ENCODE data around the gene KCNT1. TPM values are rescaled to one million over a fixed set of nuclear protein-coding genes. Genes with fewer than 3 reads are reported as not detected.
A peak's percentile ranks its signal among the peaks of the same experiment; 100 is the strongest.

Gene KCNT1
- total RNA-seq: not detected

DNA sequence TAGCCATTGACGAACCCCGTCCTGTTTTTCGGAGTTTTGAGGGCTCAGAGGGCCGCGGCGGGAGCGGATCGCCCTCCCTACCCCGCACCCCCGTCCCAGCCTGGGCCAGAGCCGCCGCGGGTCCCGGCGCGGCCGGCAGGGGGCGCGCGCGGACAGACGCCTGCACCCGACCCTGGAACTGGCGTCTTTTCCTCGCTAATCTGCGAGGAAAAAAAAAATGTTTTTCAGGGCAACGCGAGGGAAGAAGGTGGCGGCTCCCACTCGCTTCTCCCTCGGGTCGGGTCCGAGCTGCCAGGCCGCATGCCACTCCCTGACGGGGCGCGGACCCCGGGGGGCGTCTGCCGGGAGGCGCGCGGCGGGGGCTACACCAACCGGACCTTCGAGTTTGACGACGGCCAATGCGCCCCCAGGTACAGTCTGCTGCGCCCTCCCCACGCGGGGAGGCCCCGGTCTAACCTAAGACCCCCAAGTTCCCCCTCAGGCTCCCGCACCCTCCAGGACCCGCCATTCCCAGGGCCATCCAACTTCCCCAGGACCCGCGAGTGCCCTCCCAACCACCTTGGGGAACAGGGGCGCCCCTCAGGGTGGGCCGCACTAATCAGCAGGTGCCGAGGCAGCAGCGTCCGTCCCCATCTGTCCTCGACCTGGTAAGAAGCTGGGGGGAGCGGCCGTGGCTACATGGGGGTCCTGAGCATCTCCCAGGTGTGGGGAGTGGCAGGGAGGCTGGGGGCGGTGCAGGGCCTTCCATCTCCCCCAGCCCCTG lies at the start of gene KCNT1:
Gene KCNT1, plus strand, starts transcription at position 227 of the 763 bp plus-strand sequence. Its CDS starts 74 bp downstream, at position 301.
- Histone ChIP-seq H3K4me3 (peak within 1 kb of the TSS; percentile 31), H3K27ac (no peak within 1 kb of the TSS), H3K27me3 (peaks cover 10% of the 10 kb centered on the region), H3K36me3 (no peaks in the 10 kb centered on the region), H3K9me3 (no peaks in the 10 kb centered on the region), H3K4me1 (peaks cover 6 to 7% of the 10 kb centered on the region in 2 donors)
- peak; percentile 41 to 72 (median 64) for TF ChIP-seq CTCF (IDR thresholded peaks at IDR 0.05)
- DNase-seq (ENCODE audit: low spot score in 2 of 2): no peak
- intact Hi-C loops (cut with DNase I): no loop called here

GRCh38 chr9:135655317-135655716 lies 46.7 kb upstream of the KCNT1 start:
- H3K4me1 ChIP-seq: no peaks in the 10 kb centered on the region
- no peak for DNase-seq (ENCODE audit: low spot score in 2 of 2)
- no peak overlapping the region for H3K27ac ChIP-seq
- intact Hi-C loops (cut with DNase I): no loop called here
- H3K9me3 ChIP-seq: no peaks in the 10 kb centered on the region
- no peaks in the 10 kb centered on the region for H3K36me3 ChIP-seq
- no peak for TF ChIP-seq CTCF (IDR thresholded peaks at IDR 0.05)
- no peak overlapping the region for H3K4me3 ChIP-seq
- no peaks in the 10 kb centered on the region for H3K27me3 ChIP-seq

GRCh38 chr9:135657416-135657815 lies 44.6 kb upstream of the KCNT1 start:
- TF ChIP-seq CTCF (IDR thresholded peaks at IDR 0.05): no peak
- H3K27ac ChIP-seq: no peak overlapping the region
- H3K9me3 ChIP-seq: no peaks in the 10 kb centered on the region
- H3K36me3 ChIP-seq: no peaks in the 10 kb centered on the region
- intact Hi-C loops (cut with DNase I): no loop called here
- no peak overlapping the region for H3K4me3 ChIP-seq
- H3K27me3 ChIP-seq: no peaks in the 10 kb centered on the region
- DNase-seq (ENCODE audit: low spot score in 2 of 2): no peak
- no peaks in the 10 kb centered on the region for H3K4me1 ChIP-seq

DNA sequence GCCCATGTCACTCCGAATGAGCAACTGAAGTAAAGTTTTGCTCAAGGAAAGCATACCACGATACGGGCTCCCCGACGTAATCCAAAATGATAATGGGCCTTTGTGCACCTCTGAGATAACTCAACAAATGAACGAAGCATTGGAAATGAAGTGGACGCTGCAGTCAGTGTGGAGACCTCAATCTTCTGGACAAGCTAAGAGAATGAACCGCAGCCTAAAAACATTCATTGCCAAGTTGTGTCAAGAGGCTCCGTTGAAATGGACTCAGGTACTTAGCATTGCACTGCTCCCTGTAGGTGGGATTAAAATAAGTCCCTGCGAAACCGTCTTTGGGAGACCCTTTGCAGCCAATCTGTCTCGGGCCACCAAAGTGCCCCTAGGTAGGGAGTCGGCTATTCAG lies 42.7 kb upstream of the KCNT1 start:
- intact Hi-C loops (cut with DNase I): no loop called here

DNA sequence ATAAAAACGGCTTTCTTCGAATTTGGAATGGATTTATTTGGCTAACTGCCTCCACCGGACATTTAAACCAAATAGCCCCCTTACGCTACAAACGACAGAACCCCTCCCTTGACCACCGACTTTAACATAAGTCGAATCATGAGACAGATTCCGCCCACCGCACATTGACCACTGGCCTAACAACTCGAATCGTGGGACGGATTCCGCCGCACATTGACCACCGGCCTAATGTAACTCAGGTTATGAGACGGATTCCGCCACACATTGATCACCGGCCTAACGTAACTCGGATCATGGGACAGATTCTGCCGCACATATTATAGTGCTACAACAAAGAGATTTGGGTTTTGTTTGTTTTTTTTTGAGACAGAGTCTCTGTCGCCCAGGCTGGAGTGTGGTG lies 41.6 kb upstream of the KCNT1 start:
- no peak for TF ChIP-seq CTCF (IDR thresholded peaks at IDR 0.05)
- Histone ChIP-seq H3K27me3 (no peaks in the 10 kb centered on the region), H3K36me3 (no peaks in the 10 kb centered on the region), H3K9me3 (no peaks in the 10 kb centered on the region), H3K4me1 (no peaks in the 10 kb centered on the region), H3K27ac (no peak overlapping the region), H3K4me3 (no peak overlapping the region)
- intact Hi-C loops (cut with DNase I): no loop called here
- DNase-seq (ENCODE audit: low spot score in 2 of 2): no peak

More for the DNA sequence above, 42.7 kb upstream of the KCNT1 start:
- Histone ChIP-seq H3K9me3 (no peaks in the 10 kb centered on the region), H3K27me3 (no peaks in the 10 kb centered on the region), H3K4me3 (no peak overlapping the region), H3K36me3 (no peaks in the 10 kb centered on the region), H3K4me1 (no peaks in the 10 kb centered on the region), H3K27ac (no peak overlapping the region)
- no peak for TF ChIP-seq CTCF (IDR thresholded peaks at IDR 0.05)
- DNase-seq (ENCODE audit: low spot score in 2 of 2): no peak

All from ascending aorta (tissue), 2 donors.